ENCODE measurements around the gene MC3R.

The MC3R gene

GRCh38 chr20:56247954-56248782, at the start of gene MC3R:
TSS of gene MC3R (plus strand) at chr20:56248732. CDS start at chr20:56248844, 112 bp downstream.
- peak; percentile 60 for TF ChIP-seq CTCF (IDR thresholded peaks at IDR 0.05; ENCODE audit: low read depth, low read length)
- in situ Hi-C loops (cut with HindIII; ENCODE audit: low sequenced_read_pairs) = no loop called here
- H3K4me3 ChIP-seq (ENCODE audit: low read depth, low read length) = no peak within 1 kb of the TSS
- DNase-seq (ENCODE audit: low read depth, low spot score) = peak; percentile 3

- in situ Hi-C loops (cut with HindIII; ENCODE audit: low sequenced_read_pairs) = no loop called here
- DNase-seq (ENCODE audit: low read depth, low spot score) = no peak
- TF ChIP-seq CTCF (IDR thresholded peaks at IDR 0.05; ENCODE audit: low read depth, low read length) = peak; percentile 26
These were observed 48.1 kb upstream of the MC3R start for GRCh38 chr20:56200456-56200855.

GRCh38 chr20:56202493-56203077, 45.9 kb upstream of the MC3R start:
- peak; percentile 4 for DNase-seq (ENCODE audit: low read depth, low spot score)
- in situ Hi-C loops (cut with HindIII; ENCODE audit: low sequenced_read_pairs) = no loop called here
- peak; percentile 27 for TF ChIP-seq CTCF (IDR thresholded peaks at IDR 0.05; ENCODE audit: low read depth, low read length)
- H3K4me3 ChIP-seq (ENCODE audit: low read depth, low read length) = no peak overlapping the region

More at GRCh38 chr20:56200456-56200855, 48.1 kb upstream of the MC3R start:
- H3K4me3 ChIP-seq (ENCODE audit: low read depth, low read length) = no peak overlapping the region

- in situ Hi-C loops (cut with HindIII; ENCODE audit: low sequenced_read_pairs) = no loop called here
- no peak for DNase-seq (ENCODE audit: low read depth, low spot score)
- TF ChIP-seq CTCF (IDR thresholded peaks at IDR 0.05; ENCODE audit: low read depth, low read length) = no peak
- H3K4me3 ChIP-seq (ENCODE audit: low read depth, low read length) = no peak overlapping the region
These were observed 44.3 kb upstream of the MC3R start for GRCh38 chr20:56204206-56204605.

GRCh38 chr20:56205346-56205745, 43.2 kb upstream of the MC3R start:
- in situ Hi-C loops (cut with HindIII; ENCODE audit: low sequenced_read_pairs) = no loop called here
- no peak for DNase-seq (ENCODE audit: low read depth, low spot score)
- TF ChIP-seq CTCF (IDR thresholded peaks at IDR 0.05; ENCODE audit: low read depth, low read length) = no peak
- no peak overlapping the region for H3K4me3 ChIP-seq (ENCODE audit: low read depth, low read length)

- no peak for TF ChIP-seq CTCF (IDR thresholded peaks at IDR 0.05; ENCODE audit: low read depth, low read length)
- in situ Hi-C loops (cut with HindIII; ENCODE audit: low sequenced_read_pairs) = no loop called here
- H3K4me3 ChIP-seq (ENCODE audit: low read depth, low read length) = no peak overlapping the region
- no peak for DNase-seq (ENCODE audit: low read depth, low spot score)
These were observed 40.9 kb upstream of the MC3R start for GRCh38 chr20:56207656-56208055.

Measured in astrocyte of the spinal cord (primary cell).